Measurements from ENCODE around the gene ADISSP.

The ADISSP gene

DNA sequence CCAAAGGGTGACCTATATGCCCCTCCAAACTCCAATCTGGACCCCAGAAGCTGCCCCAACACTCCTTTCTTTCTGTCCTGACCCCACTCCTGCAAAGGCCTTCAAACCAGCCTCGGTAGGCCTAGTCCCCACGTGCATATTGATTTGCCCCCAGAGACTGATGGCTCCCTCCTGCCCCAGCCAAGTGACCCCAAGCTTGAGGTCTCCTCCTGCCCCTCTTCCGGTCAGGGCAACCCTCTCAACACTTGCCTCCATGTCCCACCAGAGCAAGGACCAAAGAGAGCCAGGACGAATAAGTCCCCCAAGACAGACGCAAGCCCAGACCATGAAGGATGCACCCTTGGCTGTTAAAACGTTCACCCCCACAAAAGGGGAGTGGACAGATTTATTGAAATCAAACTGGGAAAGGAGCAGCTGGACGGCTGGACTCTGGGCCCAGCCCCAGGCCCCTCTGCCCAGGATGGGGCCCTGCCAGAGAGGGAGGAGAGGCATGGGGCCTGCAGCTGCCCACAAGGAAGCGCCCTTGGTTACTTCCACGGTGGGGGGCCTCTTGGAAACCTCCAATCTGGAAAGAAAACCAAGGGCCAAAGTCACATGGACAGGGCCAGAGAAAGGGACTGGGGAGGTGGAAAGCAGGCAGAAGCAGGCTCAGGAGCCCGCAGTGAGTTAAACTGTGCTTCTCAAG, 16.1 kb upstream of the ADISSP start:
- TF ChIP-seq ZNF70 (CRISPR knock-in tag; IDR thresholded peaks at IDR 0.05), result no peak
- no peak for TF ChIP-seq CSDC2 (CRISPR knock-in tag; IDR thresholded peaks at IDR 0.05)
- no peak for TF ChIP-seq ZFP30 (CRISPR knock-in tag; IDR thresholded peaks at IDR 0.05)
- TF ChIP-seq ISL1 (CRISPR knock-in tag; IDR thresholded peaks at IDR 0.05), result no peak
- TF ChIP-seq, protein P1, sequence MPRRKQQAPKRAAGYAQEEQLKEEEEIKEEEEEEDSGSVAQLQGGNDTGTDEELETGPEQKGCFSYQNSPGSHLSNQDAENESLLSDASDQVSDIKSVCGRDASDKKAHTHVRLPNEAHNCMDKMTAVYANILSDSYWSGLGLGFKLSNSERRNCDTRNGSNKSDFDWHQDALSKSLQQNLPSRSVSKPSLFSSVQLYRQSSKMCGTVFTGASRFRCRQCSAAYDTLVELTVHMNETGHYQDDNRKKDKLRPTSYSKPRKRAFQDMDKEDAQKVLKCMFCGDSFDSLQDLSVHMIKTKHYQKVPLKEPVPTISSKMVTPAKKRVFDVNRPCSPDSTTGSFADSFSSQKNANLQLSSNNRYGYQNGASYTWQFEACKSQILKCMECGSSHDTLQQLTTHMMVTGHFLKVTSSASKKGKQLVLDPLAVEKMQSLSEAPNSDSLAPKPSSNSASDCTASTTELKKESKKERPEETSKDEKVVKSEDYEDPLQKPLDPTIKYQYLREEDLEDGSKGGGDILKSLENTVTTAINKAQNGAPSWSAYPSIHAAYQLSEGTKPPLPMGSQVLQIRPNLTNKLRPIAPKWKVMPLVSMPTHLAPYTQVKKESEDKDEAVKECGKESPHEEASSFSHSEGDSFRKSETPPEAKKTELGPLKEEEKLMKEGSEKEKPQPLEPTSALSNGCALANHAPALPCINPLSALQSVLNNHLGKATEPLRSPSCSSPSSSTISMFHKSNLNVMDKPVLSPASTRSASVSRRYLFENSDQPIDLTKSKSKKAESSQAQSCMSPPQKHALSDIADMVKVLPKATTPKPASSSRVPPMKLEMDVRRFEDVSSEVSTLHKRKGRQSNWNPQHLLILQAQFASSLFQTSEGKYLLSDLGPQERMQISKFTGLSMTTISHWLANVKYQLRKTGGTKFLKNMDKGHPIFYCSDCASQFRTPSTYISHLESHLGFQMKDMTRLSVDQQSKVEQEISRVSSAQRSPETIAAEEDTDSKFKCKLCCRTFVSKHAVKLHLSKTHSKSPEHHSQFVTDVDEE (CRISPR knock-in tag; IDR thresholded peaks at IDR 0.05), result no peak
- no peak for TF ChIP-seq ZC3H10 (CRISPR knock-in tag; IDR thresholded peaks at IDR 0.05)
- no peak for TF ChIP-seq TOX (CRISPR knock-in tag; IDR thresholded peaks at IDR 0.05; ENCODE audit: borderline replicate concordance)
- no peak for TF ChIP-seq GLIS3 (CRISPR knock-in tag; IDR thresholded peaks at IDR 0.05)
- no peak for TF ChIP-seq SNAI2 (CRISPR knock-in tag; IDR thresholded peaks at IDR 0.05)
- TF ChIP-seq, protein P2, sequence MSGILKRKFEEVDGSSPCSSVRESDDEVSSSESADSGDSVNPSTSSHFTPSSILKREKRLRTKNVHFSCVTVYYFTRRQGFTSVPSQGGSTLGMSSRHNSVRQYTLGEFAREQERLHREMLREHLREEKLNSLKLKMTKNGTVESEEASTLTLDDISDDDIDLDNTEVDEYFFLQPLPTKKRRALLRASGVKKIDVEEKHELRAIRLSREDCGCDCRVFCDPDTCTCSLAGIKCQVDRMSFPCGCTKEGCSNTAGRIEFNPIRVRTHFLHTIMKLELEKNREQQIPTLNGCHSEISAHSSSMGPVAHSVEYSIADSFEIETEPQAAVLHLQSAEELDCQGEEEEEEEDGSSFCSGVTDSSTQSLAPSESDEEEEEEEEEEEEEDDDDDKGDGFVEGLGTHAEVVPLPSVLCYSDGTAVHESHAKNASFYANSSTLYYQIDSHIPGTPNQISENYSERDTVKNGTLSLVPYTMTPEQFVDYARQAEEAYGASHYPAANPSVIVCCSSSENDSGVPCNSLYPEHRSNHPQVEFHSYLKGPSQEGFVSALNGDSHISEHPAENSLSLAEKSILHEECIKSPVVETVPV (CRISPR knock-in tag; IDR thresholded peaks at IDR 0.05), result no peak
- TF ChIP-seq, protein P3, sequence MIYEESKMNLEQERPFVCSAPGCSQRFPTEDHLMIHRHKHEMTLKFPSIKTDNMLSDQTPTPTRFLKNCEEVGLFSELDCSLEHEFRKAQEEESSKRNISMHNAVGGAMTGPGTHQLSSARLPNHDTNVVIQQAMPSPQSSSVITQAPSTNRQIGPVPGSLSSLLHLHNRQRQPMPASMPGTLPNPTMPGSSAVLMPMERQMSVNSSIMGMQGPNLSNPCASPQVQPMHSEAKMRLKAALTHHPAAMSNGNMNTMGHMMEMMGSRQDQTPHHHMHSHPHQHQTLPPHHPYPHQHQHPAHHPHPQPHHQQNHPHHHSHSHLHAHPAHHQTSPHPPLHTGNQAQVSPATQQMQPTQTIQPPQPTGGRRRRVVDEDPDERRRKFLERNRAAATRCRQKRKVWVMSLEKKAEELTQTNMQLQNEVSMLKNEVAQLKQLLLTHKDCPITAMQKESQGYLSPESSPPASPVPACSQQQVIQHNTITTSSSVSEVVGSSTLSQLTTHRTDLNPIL (CRISPR knock-in tag; IDR thresholded peaks at IDR 0.05; ENCODE audit: low read depth), result no peak
- TF ChIP-seq, protein P4, sequence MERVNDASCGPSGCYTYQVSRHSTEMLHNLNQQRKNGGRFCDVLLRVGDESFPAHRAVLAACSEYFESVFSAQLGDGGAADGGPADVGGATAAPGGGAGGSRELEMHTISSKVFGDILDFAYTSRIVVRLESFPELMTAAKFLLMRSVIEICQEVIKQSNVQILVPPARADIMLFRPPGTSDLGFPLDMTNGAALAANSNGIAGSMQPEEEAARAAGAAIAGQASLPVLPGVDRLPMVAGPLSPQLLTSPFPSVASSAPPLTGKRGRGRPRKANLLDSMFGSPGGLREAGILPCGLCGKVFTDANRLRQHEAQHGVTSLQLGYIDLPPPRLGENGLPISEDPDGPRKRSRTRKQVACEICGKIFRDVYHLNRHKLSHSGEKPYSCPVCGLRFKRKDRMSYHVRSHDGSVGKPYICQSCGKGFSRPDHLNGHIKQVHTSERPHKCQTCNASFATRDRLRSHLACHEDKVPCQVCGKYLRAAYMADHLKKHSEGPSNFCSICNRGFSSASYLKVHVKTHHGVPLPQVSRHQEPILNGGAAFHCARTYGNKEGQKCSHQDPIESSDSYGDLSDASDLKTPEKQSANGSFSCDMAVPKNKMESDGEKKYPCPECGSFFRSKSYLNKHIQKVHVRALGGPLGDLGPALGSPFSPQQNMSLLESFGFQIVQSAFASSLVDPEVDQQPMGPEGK (CRISPR knock-in tag; IDR thresholded peaks at IDR 0.05; ENCODE audit: borderline replicate concordance), result no peak
- no peak for TF ChIP-seq ZNF8 (CRISPR knock-in tag; IDR thresholded peaks at IDR 0.05)
- TF ChIP-seq PPARA (CRISPR knock-in tag; IDR thresholded peaks at IDR 0.05; ENCODE audit: borderline replicate concordance), result no peak
- no peak for TF ChIP-seq BACH2 (CRISPR knock-in tag; IDR thresholded peaks at IDR 0.05; ENCODE audit: borderline replicate concordance)
- no peak for TF ChIP-seq OSR1 (CRISPR knock-in tag; IDR thresholded peaks at IDR 0.05)
- no peak for TF ChIP-seq TCF4 (CRISPR knock-in tag; IDR thresholded peaks at IDR 0.05; ENCODE audit: borderline replicate concordance)
- ATAC-seq, result no peak

- no peak for TF ChIP-seq TOX (CRISPR knock-in tag; IDR thresholded peaks at IDR 0.05; ENCODE audit: borderline replicate concordance)
- TF ChIP-seq, protein P4 (CRISPR knock-in tag; IDR thresholded peaks at IDR 0.05; ENCODE audit: borderline replicate concordance), result no peak
- TF ChIP-seq, protein P1 (CRISPR knock-in tag; IDR thresholded peaks at IDR 0.05), result no peak
- no peak for TF ChIP-seq CSDC2 (CRISPR knock-in tag; IDR thresholded peaks at IDR 0.05)
- no peak for TF ChIP-seq ARNTL (CRISPR knock-in tag; IDR thresholded peaks at IDR 0.05; ENCODE audit: borderline replicate concordance, low read depth)
- no peak for TF ChIP-seq ZNF70 (CRISPR knock-in tag; IDR thresholded peaks at IDR 0.05)
- TF ChIP-seq ZNF8 (CRISPR knock-in tag; IDR thresholded peaks at IDR 0.05), result no peak
- no peak for TF ChIP-seq ESRRG (CRISPR knock-in tag; IDR thresholded peaks at IDR 0.05)
- no peak for TF ChIP-seq TCF4 (CRISPR knock-in tag; IDR thresholded peaks at IDR 0.05; ENCODE audit: borderline replicate concordance)
- TF ChIP-seq BACH2 (CRISPR knock-in tag; IDR thresholded peaks at IDR 0.05; ENCODE audit: borderline replicate concordance), result no peak
- ATAC-seq, result no peak
Observed at GRCh38 chr20:3783068-3783489, 15.5 kb upstream of the ADISSP start.
